Measurements from ENCODE around the gene SND1.

SND1 gene

GRCh38 chr7:128093614-128094570 is 441.9 kb downstream of the SND1 start:
- CTCF ChIA-PET: interaction anchor here (0.6 kb wide), 1 partner anchor 386 kb away, joined by 4 read pairs; no protein-coding TSS in a partner anchor
- Histone ChIP-seq H3K4me1 (ENCODE audit: control insufficient read depth, insufficient read depth, low read length) (no peaks in the 10 kb centered on the region), H3K9me3 (ENCODE audit: control insufficient read depth, insufficient read depth, low read depth, low read length) (no peaks in the 10 kb centered on the region), H3K27ac (ENCODE audit: extremely low read depth, low read depth, low read length) (no peak overlapping the region), H3K36me3 (ENCODE audit: control insufficient read depth in 2 of 2, insufficient read depth in 1 of 2, low read length in 2 of 2) (peaks cover 3 to 36% of the 10 kb centered on the region in 2 experiments; a peak in 2 of 3 replicates), H3K4me3 (ENCODE audit: low read depth, low read length) (no peak overlapping the region)
- no peak for TF ChIP-seq ZBTB7A (tag by site-specific recombination; IDR thresholded peaks at IDR 0.05; ENCODE audit: low read depth)
- TF ChIP-seq ZNF549 (tag by site-specific recombination; IDR thresholded peaks at IDR 0.05): no peak
- TF ChIP-seq ZNF248 (tag by site-specific recombination; IDR thresholded peaks at IDR 0.05): no peak
- TF ChIP-seq REST (tag by site-specific recombination; IDR thresholded peaks at IDR 0.05): peak; percentile 41; the same call in 1 of the 2 replicates
- POLR2A ChIA-PET: no interaction called here

- CTCF ChIA-PET: interaction anchor here (0.6 kb wide), 1 partner anchor 386 kb away, joined by 4 read pairs; no protein-coding TSS in a partner anchor
Observed at GRCh38 chr7:128094686-128095085, 442.7 kb downstream of the SND1 start.

More at GRCh38 chr7:128094686-128095085, 442.7 kb downstream of the SND1 start:
- no peaks in the 10 kb centered on the region for H3K9me3 ChIP-seq (ENCODE audit: control insufficient read depth, insufficient read depth, low read depth, low read length)
- POLR2A ChIA-PET: no interaction called here
- H3K36me3 ChIP-seq (ENCODE audit: control insufficient read depth in 2 of 2, insufficient read depth in 1 of 2, low read length in 2 of 2): peaks cover 3 to 31% of the 10 kb centered on the region in 2 experiments; a peak in 2 of 3 replicates
- no peak overlapping the region for H3K27ac ChIP-seq (ENCODE audit: extremely low read depth, low read depth, low read length)
- TF ChIP-seq SALL2 (tag by site-specific recombination; IDR thresholded peaks at IDR 0.05; ENCODE audit: borderline replicate concordance) (no peak), ZNF404 (tag by site-specific recombination; IDR thresholded peaks at IDR 0.05) (no peak), ZBTB10 (tag by site-specific recombination; IDR thresholded peaks at IDR 0.05) (no peak), ZNF645 (tag by site-specific recombination; IDR thresholded peaks at IDR 0.05) (no peak), ZNF433 (tag by site-specific recombination; IDR thresholded peaks at IDR 0.05; ENCODE audit: low read depth) (no peak), REPIN1 (tag by site-specific recombination; IDR thresholded peaks at IDR 0.05; ENCODE audit: low read depth) (no peak), ZBTB26 (tag by site-specific recombination; optimal IDR thresholded peaks at IDR 0.05) (no peak)
- no peaks in the 10 kb centered on the region for H3K4me1 ChIP-seq (ENCODE audit: control insufficient read depth, insufficient read depth, low read length)
- no peak overlapping the region for H3K4me3 ChIP-seq (ENCODE audit: low read depth, low read length)
